ENCODE data around the gene CEBPA.
"Not testable (repeated sequence)": the region's sequence is repeated elsewhere in the genome, so short reads cannot be mapped to it uniquely, and the experiment has no call there.

CEBPA gene

GRCh38 chr19:33323093-33323820 lies 20.9 kb upstream of the CEBPA start:
- no peak for DNase-seq

GRCh38 chr19:33320636-33321035 lies 18.3 kb upstream of the CEBPA start:
- no peak for DNase-seq

- DNase-seq = not testable (repeated sequence)
Observed at GRCh38 chr19:33317991-33318390, 15.7 kb upstream of the CEBPA start.

GRCh38 chr19:33317517-33317916 lies 15.2 kb upstream of the CEBPA start:
- no peak for DNase-seq

- DNase-seq = no peak
Observed at GRCh38 chr19:33316541-33317264, 14.4 kb upstream of the CEBPA start.

- not testable (repeated sequence) for DNase-seq
Observed at GRCh38 chr19:33312808-33313207, 10.5 kb upstream of the CEBPA start.

- no peak for DNase-seq
Observed at GRCh38 chr19:33312065-33312464, 9.7 kb upstream of the CEBPA start.

- DNase-seq = no peak
Observed at GRCh38 chr19:33311326-33311682, 9.0 kb upstream of the CEBPA start.

- no peak for DNase-seq
Observed at GRCh38 chr19:33310606-33311325, 8.4 kb upstream of the CEBPA start.

GRCh38 chr19:33309826-33310225 lies 7.5 kb upstream of the CEBPA start:
- DNase-seq = no peak

GRCh38 chr19:33306853-33307792 lies 4.8 kb upstream of the CEBPA start:
- DNase-seq = no peak

GRCh38 chr19:33306191-33306590 lies 3.9 kb upstream of the CEBPA start:
- no peak for DNase-seq

GRCh38 chr19:33304760-33305647 lies 2.7 kb upstream of the CEBPA start:
- no peak for DNase-seq

- DNase-seq = no peak
Observed at GRCh38 chr19:33304371-33304759, 2.0 kb upstream of the CEBPA start.

GRCh38 chr19:33303791-33304345 lies 1.5 kb upstream of the CEBPA start:
- no peak for DNase-seq

- no peak for DNase-seq
Observed at GRCh38 chr19:33302974-33303790, 848 bp upstream of the CEBPA start.

- DNase-seq = no peak
Observed at GRCh38 chr19:33301900-33302174, 497 bp downstream of the CEBPA start.

GRCh38 chr19:33301144-33301899 lies 1.0 kb downstream of the CEBPA start:
- no peak for DNase-seq

GRCh38 chr19:33300894-33301143 lies 1.5 kb downstream of the CEBPA start:
- no peak for DNase-seq

All from NCI-H187 treated with DMSO at 0.1 percent for 48 hours (cell line).